DOHH2 (cell line): Measurements from ENCODE around the gene XPNPEP3.

Experiments used
- EZH2phosphoT487 ChIP-seq: fragments of 200-600 bp; sonication (generic); IDR thresholded peaks from 2 replicates; pipeline ENCODE4 v1.6.1; 2017; ENCODE audit warnings: borderline replicate concordance, mild to moderate bottlenecking, antibody characterized with exemption, low read length, moderate library complexity, mixed read lengths
- TF ChIP-seq, protein P1 (sequence below): fragments of 200-600 bp; sonication (generic); IDR thresholded peaks from one replicate; pipeline ENCODE4 v1.5.1; 2014; ENCODE audit warnings: antibody characterized with exemption, mild to moderate bottlenecking, low read depth, low read length; ENCODE audit not compliant: poor library complexity, severe bottlenecking

DNA sequence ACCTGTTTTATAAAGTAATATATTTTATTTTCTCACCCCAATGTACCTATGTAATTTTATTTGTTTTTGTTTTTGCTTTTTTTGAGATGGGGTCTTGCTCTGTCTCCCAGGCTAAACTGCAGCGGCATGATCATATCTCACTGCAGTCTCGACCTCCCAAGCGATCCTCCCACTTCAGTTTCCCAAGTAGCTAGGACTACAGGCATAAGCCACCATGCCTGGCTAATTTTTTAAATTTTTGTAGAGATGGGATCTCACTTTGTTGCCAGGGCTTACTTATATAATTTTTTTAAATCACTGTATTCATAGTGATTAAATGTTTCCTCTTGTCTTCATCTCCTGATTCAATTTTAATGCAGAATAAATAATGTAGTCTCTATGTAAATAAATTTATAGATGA is 18.2 kb downstream of the XPNPEP3 start:
- TF ChIP-seq, protein P1, sequence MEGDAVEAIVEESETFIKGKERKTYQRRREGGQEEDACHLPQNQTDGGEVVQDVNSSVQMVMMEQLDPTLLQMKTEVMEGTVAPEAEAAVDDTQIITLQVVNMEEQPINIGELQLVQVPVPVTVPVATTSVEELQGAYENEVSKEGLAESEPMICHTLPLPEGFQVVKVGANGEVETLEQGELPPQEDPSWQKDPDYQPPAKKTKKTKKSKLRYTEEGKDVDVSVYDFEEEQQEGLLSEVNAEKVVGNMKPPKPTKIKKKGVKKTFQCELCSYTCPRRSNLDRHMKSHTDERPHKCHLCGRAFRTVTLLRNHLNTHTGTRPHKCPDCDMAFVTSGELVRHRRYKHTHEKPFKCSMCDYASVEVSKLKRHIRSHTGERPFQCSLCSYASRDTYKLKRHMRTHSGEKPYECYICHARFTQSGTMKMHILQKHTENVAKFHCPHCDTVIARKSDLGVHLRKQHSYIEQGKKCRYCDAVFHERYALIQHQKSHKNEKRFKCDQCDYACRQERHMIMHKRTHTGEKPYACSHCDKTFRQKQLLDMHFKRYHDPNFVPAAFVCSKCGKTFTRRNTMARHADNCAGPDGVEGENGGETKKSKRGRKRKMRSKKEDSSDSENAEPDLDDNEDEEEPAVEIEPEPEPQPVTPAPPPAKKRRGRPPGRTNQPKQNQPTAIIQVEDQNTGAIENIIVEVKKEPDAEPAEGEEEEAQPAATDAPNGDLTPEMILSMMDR: no peak
- TF ChIP-seq EZH2phosphoT487: no peak
